GM23248 (cell line): ENCODE data around the gene HOXB9. TPM values are rescaled to one million over a fixed set of nuclear protein-coding genes. Genes with fewer than 3 reads are reported as not detected.
A peak's percentile ranks its signal among the peaks of the same experiment; 100 is the strongest.

ENCODE experiments used
- DNase-seq: peaks from one replicate; pipeline ENCODE4 v3.0.0-alpha.2; 2015
- H2AFZ ChIP-seq: fragments of 200-600 bp; sonication (generic); 2 replicates; pipeline ENCODE4 v1.6.1; 2016; ENCODE audit warnings: antibody characterized with exemption
- H3F3A ChIP-seq: fragments of 200-600 bp; sonication (generic); 2 replicates; pipeline ENCODE4 v1.6.1; 2016; ENCODE audit warnings: mild to moderate bottlenecking, antibody characterized with exemption, mixed run types; ENCODE audit not compliant: insufficient read depth
- H3K27ac ChIP-seq: fragments of 200-600 bp; sonication (generic); 2 replicates; pipeline ENCODE4 v1.5.1; 2016; ENCODE audit warnings: mild to moderate bottlenecking
- H3K27me3 ChIP-seq: fragments of 200-600 bp; sonication (generic); replicated peaks from 2 replicates; pipeline ENCODE4 v1.6.1; 2016; ENCODE audit warnings: mild to moderate bottlenecking; ENCODE audit not compliant: insufficient read depth
- H3K36me3 ChIP-seq: fragments of 200-600 bp; sonication (generic); 2 replicates; pipeline ENCODE4 v1.6.1; 2016; ENCODE audit warnings: low read depth, mild to moderate bottlenecking
- H3K4me1 ChIP-seq: fragments of 200-600 bp; sonication (generic); 2 replicates; pipeline ENCODE4 v1.6.1; 2016; ENCODE audit warnings: mild to moderate bottlenecking; ENCODE audit not compliant: insufficient read depth
- H3K4me2 ChIP-seq: fragments of 200-600 bp; sonication (generic); one replicate; pipeline ENCODE4 v1.6.1; 2016; ENCODE audit warnings: mild to moderate bottlenecking; ENCODE audit not compliant: unreplicated experiment
- H3K4me3 ChIP-seq: fragments of 200-600 bp; sonication (generic); 2 replicates; pipeline ENCODE4 v1.5.1; 2016; ENCODE audit warnings: mild to moderate bottlenecking
- H3K79me2 ChIP-seq: fragments of 200-600 bp; sonication (generic); 2 replicates; pipeline ENCODE4 v1.6.1; 2016; ENCODE audit warnings: mild to moderate bottlenecking; ENCODE audit not compliant: insufficient read depth
- H3K9ac ChIP-seq: fragments of 200-600 bp; sonication (generic); 2 replicates; pipeline ENCODE4 v1.6.1; 2016; ENCODE audit warnings: mild to moderate bottlenecking
- H3K9me2 ChIP-seq: fragments of 200-600 bp; sonication (generic); 2 replicates; pipeline ENCODE4 v1.6.1; 2016; ENCODE audit warnings: mixed run types, mild to moderate bottlenecking, moderate library complexity; ENCODE audit not compliant: insufficient read depth
- H3K9me3 ChIP-seq: fragments of 200-600 bp; sonication (generic); one replicate; pipeline ENCODE4 v1.6.1; 2017; ENCODE audit warnings: low read depth
- H4K20me1 ChIP-seq: fragments of 200-600 bp; sonication (generic); 2 replicates; pipeline ENCODE4 v1.6.0; 2016; ENCODE audit not compliant: insufficient read depth
- EZH2 ChIP-seq: fragments of 200-600 bp; sonication (generic); IDR thresholded peaks from 2 replicates; pipeline ENCODE4 v1.6.1; 2018; ENCODE audit warnings: antibody characterized with exemption, mild to moderate bottlenecking; ENCODE audit not compliant: insufficient read depth, poor library complexity, severe bottlenecking
- EZH2phosphoT487 ChIP-seq: fragments of 200-600 bp; sonication (generic); IDR thresholded peaks from 2 replicates; pipeline ENCODE4 v1.6.1; 2018; ENCODE audit warnings: antibody characterized with exemption, moderate library complexity, mild to moderate bottlenecking, low read depth; ENCODE audit not compliant: insufficient read depth
- WGBS, 2 experiments: methylation state at CpG; one replicate each; pipeline ENCODE4 v1.1.6; 2015 to 2017; ENCODE audit warnings: low lambda C conversion rate in 2 of 2, low coverage in 1 of 2; ENCODE audit errors: missing lambda C conversion rate in 2 of 2; 5-methylcytosine and 5-hydroxymethylcytosine counted together
- in situ Hi-C: fragments of 300-500 bp; cut with MboI; formaldehyde crosslinking; loops from 2 replicates; pipeline ENCODE4 v1.15.0; 2020
- polyA plus RNA-seq: library from polyadenylated mRNA; unstranded; fragments of >200 nt; fragmentation: Nextera tagmentation; extraction: Ambion mirVana; gene quantifications from 2 replicates; pipeline ENCODE4 v1.2.1, GENCODE V29; 2016
- total RNA-seq: library from RNA; depleted of rRNA; stranded (reverse); fragments of >200 nt; shearing (Covaris generic); gene quantifications from 2 replicates; pipeline ENCODE4 v1.2.3, GENCODE V29; 2014

Gene HOXB9
- total and polyA plus RNA-seq, 2 experiments from 2014 or later: not detected

- Histone ChIP-seq H3K79me2 (peaks cover 42% of the 10 kb centered on the region), H4K20me1 (no peaks in the 10 kb centered on the region), H3K4me3 (peak overlapping the region; percentile 77), H2AFZ (peak overlapping the region; percentile 87), H3K4me1 (0 out of 2 replicates have a peak, but pooled peaks cover 3% of the 10 kb centered on the region), H3K4me2 (peak overlapping the region; percentile 93), H3K9me3 (no peaks in the 10 kb centered on the region), H3K9ac (peak overlapping the region; percentile 70), H3K36me3 (no peaks in the 10 kb centered on the region), H3K27ac (peak overlapping the region; percentile 53), H3K9me2 (no peaks in the 10 kb centered on the region), H3K27me3 (0 out of 2 replicates have a peak, but pooled peaks cover 2% of the 10 kb centered on the region), H3F3A (0 out of 2 replicates have a peak, but pooled peaks cover 8% of the 10 kb centered on the region)
- no peak for TF ChIP-seq EZH2
- no peak for TF ChIP-seq EZH2phosphoT487
- in situ Hi-C loops: no loop called here
- peak; percentile 73 for DNase-seq
- WGBS, 2 experiments: 7 to 12% methylated on average over 20 to 21 of the region's 21 CpGs
Observed at GRCh38 chr17:48603959-48604769, 22.0 kb downstream of the HOXB9 start.

- in situ Hi-C loops: no loop called here
- WGBS, 2 experiments: 32 to 35% methylated on average over 33 to 35 of the region's 35 CpGs
- 0 out of 2 replicates have a peak, but pooled peaks cover 3% of the 10 kb centered on the region for H3K4me1 ChIP-seq
- TF ChIP-seq EZH2phosphoT487 (no peak), EZH2 (no peak)
- 0 out of 2 replicates have a peak, but pooled peaks cover 8% of the 10 kb centered on the region for H3F3A ChIP-seq
- 0 out of 2 replicates have a peak, but pooled peaks cover 2% of the 10 kb centered on the region for H3K27me3 ChIP-seq
- H3K79me2 ChIP-seq: peaks cover 59% of the 10 kb centered on the region
- H2AFZ ChIP-seq: peak overlapping the region; percentile 87
- no peaks in the 10 kb centered on the region for H3K36me3 ChIP-seq
- H3K4me2 ChIP-seq: peak overlapping the region; percentile 93
- H3K27ac ChIP-seq: no peak overlapping the region
- no peaks in the 10 kb centered on the region for H3K9me3 ChIP-seq
- peak overlapping the region; percentile 70; the same call in 1 of the 2 replicates for H3K9ac ChIP-seq
- DNase-seq: no peak
- H3K4me3 ChIP-seq: peak overlapping the region; percentile 77
- no peaks in the 10 kb centered on the region for H3K9me2 ChIP-seq
- H4K20me1 ChIP-seq: no peaks in the 10 kb centered on the region
Observed at GRCh38 chr17:48601539-48602425, 24.4 kb downstream of the HOXB9 start.

GRCh38 chr17:48601207-48601538 is 25.0 kb downstream of the HOXB9 start:
- H3K79me2 ChIP-seq: peaks cover 64% of the 10 kb centered on the region
- 0 out of 2 replicates have a peak, but pooled peaks cover 8% of the 10 kb centered on the region for H3F3A ChIP-seq
- DNase-seq: no peak
- 0 out of 2 replicates have a peak, but pooled peaks cover 2% of the 10 kb centered on the region for H3K27me3 ChIP-seq
- TF ChIP-seq EZH2 (no peak), EZH2phosphoT487 (no peak)
- in situ Hi-C loops: no loop called here
- H3K4me1 ChIP-seq: 0 out of 2 replicates have a peak, but pooled peaks cover 3% of the 10 kb centered on the region
- H4K20me1 ChIP-seq: no peaks in the 10 kb centered on the region
- no peaks in the 10 kb centered on the region for H3K36me3 ChIP-seq
- H3K4me3 ChIP-seq: no peak overlapping the region
- H3K4me2 ChIP-seq: no peak overlapping the region
- WGBS, 2 experiments: 91 to 92% methylated on average over 4 of the region's 4 CpGs
- H2AFZ ChIP-seq: no peak overlapping the region
- H3K9me2 ChIP-seq: no peaks in the 10 kb centered on the region
- H3K9ac ChIP-seq: no peak overlapping the region
- H3K27ac ChIP-seq: no peak overlapping the region
- no peaks in the 10 kb centered on the region for H3K9me3 ChIP-seq
